HG03159 (cell line): ENCODE results near the gene TUBB4B.

Experiments used
- ATAC-seq: cut with Tn5 transposase; IDR thresholded peaks from one replicate; pipeline ENCODE4 v1.9.1; 2021; ENCODE audit warnings: mild to moderate bottlenecking, moderate library complexity; ENCODE audit not compliant: unreplicated experiment

TUBB4B gene

GRCh38 chr9:137269231-137269772, 28.2 kb downstream of the TUBB4B start:
- no peak for ATAC-seq

DNA sequence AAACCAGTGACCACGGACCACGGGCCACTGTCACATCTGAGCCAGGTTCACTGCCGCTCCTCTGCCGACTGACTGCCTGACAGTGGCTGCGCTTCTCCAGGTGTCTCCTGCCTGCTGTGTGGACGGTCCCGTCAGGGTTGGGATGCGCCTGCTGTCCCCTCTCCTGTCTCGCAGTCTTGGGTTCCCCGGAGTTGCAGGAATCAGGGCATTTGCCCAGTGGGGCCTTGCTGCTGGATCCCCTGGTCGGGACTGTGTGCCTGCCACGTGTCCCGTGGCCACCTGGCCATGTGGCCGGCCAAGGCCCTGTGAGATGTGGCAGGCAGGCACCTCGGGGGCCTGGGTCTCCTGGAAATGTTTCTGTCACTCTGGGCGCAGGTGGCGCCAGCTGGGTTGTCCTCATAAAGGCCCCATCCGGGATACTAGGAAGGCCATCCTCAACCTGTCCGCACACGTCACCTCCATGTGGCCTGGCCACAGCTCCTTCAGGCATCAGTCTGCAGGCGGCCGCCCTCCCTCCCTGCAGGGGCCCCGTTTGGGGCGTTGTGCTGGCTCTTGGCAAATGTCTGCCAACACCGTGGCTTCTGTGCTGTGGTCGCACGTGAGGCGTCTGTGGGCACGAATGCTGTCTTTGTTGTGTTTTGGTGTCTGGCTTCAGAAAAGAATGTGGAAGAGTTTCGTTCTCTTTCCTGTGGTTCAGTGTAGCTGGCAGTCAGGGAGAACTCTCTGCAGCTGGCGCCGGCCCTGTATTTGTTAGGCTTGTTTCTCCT, 30.0 kb downstream of the TUBB4B start:
- no peak for ATAC-seq

DNA sequence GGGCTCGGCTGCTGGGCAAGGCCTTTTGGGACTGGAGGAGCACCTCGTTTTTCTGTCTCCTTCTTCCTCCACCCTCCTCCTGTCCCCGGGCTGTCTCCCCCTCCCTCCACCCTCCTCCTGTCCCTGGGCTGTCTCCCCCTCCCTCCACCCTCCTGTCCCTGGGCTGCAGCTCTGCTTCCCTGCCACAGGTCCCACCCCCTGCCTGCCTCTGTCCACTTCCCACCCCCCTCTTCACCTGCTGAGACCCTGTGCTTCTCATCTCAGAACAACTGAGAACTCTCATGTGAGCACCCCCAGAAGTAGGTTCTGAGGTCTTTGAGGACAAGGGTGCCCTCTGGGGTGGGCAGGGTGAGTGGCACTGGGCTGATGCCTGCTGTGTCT, 30.6 kb downstream of the TUBB4B start:
- no peak for ATAC-seq

DNA sequence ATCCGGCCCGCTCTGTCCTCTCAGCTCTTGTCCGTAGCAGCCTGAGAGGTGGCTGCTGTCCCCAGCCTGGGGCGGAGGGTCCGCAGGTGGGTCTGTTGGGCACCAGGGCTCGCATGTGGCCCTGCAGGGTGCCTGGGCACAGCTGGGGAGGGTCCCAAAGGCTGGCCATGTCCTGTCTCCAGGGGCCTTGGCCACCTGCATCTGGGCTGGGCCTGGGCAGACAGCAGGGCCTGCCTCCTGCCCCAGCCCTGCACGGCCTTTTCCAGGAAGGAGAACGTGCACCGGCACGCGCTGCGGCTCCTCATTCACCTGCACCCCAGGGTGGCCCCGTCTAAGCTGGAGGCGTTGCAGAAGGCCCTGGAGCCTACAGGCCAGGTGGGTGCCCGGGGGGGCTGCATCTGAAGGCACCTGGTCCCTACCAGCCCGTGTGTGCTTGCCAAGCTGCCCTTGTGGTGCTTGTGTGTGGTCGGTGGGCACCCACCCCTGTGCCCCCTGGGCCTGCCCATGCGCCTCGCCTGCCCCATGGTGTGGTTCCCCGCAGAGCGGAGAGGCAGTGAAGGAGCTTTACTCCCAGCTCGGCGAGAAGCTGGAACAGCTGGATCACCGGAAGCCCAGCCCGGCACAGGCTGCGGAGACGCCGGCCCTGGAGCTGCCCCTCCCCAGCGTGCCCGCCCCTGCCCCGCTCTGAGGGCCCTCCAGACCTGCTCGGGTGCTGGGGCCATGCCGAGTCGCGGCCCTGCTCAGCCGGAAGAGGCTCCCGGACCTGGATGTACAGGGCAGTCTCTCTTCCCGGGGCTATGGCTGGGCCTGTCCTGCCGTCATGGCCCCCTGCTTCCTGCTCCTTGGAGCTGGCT, 31.4 kb downstream of the TUBB4B start:
- ATAC-seq, result no peak

GRCh38 chr9:137273095-137273490, 32.0 kb downstream of the TUBB4B start:
- no peak for ATAC-seq

- no peak for ATAC-seq
Observed at GRCh38 chr9:137273611-137274320, 32.7 kb downstream of the TUBB4B start.

GRCh38 chr9:137275203-137275587, 34.1 kb downstream of the TUBB4B start:
- ATAC-seq, result no peak

GRCh38 chr9:137275588-137276472, 34.7 kb downstream of the TUBB4B start:
- ATAC-seq, result no peak

DNA sequence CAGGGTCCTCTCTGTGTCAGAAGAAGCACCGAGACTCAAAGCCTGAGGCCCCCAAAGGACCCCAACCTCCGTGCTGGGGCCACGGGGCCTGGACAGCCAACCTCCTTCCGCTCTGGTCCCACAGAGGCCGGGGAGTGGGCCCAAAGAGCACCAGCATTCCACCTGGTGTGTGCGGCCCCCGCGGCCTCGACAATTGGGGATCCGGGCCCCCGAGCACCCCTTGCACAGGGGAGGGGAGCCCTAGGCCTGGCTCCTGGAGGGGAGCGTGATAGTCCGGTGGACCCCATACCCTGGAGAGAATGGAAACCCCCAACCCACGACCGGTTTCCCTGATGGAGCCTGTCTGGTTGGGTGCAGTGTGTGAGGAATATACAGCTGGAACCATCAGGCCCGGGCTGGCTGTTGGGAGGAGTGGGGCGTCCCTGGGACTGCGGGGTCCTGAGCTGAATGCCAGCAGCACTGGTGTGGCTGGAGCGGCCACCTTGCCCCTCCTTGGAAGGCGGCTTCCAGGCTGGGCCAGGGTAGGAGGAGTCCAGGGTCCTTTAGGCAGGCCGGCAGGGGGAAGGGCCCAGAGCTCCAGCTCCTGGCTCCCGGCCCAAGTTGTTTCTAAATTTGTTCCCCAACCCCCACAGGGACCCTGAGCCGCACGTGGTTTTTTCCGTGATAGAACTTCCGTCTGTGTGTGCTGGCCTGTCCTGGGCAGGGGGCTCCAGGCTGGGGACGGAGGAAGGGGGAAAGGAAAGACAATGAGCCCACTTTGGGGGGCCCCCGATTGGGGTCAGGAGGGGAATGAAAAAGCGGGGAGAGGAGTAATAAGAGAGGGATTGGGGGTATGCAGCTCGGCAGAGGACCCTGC, 35.6 kb downstream of the TUBB4B start:
- peak; percentile 16 for ATAC-seq

DNA sequence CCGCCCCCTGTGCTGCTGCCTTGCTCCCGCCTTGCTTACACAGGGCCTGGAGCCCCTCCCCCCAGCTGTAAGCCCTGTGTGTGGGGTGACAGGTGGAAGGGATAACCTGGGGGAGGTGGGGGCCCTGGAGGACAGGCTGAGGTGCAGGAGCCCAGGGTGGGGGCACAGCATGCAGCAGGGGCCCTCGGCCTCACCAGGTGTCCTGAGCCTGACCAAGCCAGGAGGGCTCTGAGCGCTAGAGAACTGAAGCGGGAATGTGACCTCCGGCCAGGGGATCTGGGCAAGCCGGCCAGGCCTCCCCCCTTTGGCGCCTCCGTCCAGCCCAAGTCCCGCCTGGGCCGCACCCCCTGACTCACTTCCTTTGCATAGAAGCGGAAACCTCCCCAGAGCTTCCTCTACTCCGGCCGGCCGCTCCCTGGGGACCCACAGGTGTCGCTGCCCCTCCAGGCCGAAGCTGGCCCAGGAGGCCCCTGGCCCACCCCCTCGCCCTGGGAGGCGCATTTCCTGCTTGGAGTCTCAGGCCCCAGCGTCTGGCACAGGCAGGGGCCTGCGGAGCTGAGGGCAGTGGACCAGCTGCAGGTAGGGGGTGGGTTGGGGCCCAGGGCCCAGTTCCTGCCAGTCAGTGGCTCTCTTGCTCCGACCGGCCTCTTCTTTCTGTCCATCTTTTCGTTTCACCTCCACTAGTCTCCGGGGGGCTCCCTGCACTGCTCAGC, 36.4 kb downstream of the TUBB4B start, which contains the start of gene TOR4A:
TOR4A (plus strand) TSS at position 398 of the 713 bp plus-strand sequence. CDS start 964 bp downstream, outside the sequence.
- peak; percentile 67 for ATAC-seq

DNA sequence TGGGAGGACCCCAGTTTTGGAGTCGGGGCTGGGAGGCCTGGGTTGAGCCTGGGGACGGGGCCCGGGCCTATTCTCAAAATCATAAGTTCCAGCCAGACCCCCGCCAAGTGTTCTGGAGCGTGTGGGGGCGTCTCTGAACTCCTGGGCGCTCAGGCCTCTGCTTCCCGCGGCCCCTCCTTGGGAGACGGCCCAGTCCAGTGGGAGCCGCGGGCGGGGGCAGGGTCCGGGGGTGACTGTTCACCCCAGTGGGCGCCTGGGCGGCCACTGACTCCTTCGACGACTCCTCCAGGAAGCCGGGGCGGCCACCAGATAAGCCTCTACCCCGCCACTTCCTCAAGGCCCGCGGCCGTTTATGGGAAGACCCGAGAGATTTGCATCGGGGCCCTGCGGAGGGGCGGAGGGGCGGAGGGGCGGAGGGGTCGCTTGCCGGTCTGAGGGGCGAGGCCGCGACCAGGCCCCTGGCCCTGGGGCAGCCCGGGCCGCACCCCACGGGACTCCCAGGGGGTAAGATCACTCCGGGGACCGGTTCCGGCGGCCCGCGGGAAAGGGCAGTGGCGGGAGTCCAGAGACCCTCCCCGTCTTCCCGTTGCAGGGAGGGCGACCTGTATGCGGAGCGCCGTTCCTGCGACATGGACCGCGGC, 37.1 kb downstream of the TUBB4B start:
- no peak for ATAC-seq

DNA sequence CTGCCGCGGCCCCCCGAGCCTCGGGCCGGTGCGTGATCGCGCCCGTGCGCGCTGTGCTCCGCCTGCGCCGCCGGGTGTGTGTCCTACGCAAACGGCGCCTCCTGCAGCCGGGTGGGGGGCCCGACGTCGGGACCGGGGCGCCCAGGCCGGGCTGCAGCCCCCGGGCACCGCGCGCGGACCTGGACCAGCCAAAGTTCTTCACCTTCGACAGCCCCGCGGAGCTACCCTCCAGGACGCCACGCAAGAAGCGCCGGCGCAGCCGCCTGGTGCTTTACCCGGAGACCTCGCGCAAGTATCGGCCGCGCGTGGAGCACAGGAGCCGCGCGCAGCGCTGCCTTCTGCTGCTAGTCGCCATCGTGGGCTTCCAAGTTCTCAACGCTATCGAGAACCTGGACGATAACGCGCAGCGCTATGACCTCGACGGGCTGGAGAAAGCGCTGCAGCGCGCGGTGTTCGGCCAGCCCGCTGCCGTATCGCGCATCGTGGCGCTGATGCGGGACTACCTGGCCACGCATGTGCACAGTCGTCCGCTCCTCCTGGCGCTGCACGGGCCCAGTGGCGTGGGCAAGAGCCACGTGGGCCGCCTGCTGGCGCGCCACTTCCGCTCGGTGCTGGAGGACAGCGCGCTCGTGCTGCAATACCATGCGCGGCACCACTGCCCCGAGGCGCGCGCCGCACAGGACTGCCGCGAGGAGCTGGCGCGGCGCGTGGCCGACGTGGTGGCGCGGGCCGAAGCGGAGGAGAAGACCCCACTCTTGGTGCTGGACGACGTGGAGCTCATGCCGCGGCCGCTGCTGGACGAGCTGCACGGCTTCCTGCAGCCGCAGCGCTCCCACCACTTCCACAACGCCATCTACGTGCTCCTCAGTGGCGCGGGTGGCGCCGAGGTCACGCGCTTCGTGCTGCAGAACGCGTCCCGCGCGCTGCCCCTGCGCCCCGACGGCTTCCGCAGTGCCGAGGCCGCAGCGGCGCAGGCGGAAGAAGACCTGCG, 37.9 kb downstream of the TUBB4B start:
- ATAC-seq, result no peak

- ATAC-seq, result no peak
Observed at GRCh38 chr9:137279741-137280473, 38.8 kb downstream of the TUBB4B start.

GRCh38 chr9:137280474-137281344, 39.6 kb downstream of the TUBB4B start:
- no peak for ATAC-seq
